Measurements from ENCODE around the gene POMP. TPM values are rescaled to one million over a fixed set of nuclear protein-coding genes. Genes with fewer than 3 reads are reported as not detected.
A peak's percentile ranks its signal among the peaks of the same experiment; 100 is the strongest.
"Not testable (repeated sequence)": the region's sequence is repeated elsewhere in the genome, so short reads cannot be mapped to it uniquely, and the experiment has no call there.

Gene POMP
- total RNA-seq, 6 experiments from 2014 or later, result 31.8 to 60.6 (median 50.2) TPM

GRCh38 chr13:28684257-28684656 is 25.3 kb downstream of the POMP start:
- H3K4me1 ChIP-seq, result no peaks in the 10 kb centered on the region
- intact Hi-C loops (cut with DNase I), result loop anchor here (10.0 kb wide), 1 partner anchor 111 kb away; no protein-coding TSS in a partner anchor
- H3K27me3 ChIP-seq, result no peaks in the 10 kb centered on the region
- no peaks in the 10 kb centered on the region for H3K9me3 ChIP-seq
- DNase-seq (peak in 1 of 3 donors; percentile 46), ATAC-seq (peak in 3 of 4 donors; percentile 18 to 26 (median 23))
- no peak overlapping the region for H3K4me3 ChIP-seq
- no peak overlapping the region for H3K27ac ChIP-seq
- TF ChIP-seq POLR2A (IDR thresholded peaks at IDR 0.05) (no peak), CTCF (IDR thresholded peaks at IDR 0.05) (no peak)
- WGBS (ENCODE audit: insufficient coverage, low coverage, low lambda C conversion rate, missing lambda C conversion rate), result 56% methylated on average over 5 of the region's 7 CpGs
- peaks cover 0 to 4% (median 0%) of the 10 kb centered on the region in 4 donors for H3K36me3 ChIP-seq

- Histone ChIP-seq H3K4me1 (no peaks in the 10 kb centered on the region), H3K36me3 (no peaks in the 10 kb centered on the region), H3K27me3 (no peaks in the 10 kb centered on the region), H3K9me3 (no peaks in the 10 kb centered on the region), H3K4me3 (no peak overlapping the region), H3K27ac (no peak overlapping the region)
- DNase-seq (no peak), ATAC-seq (peak in 2 of 4 donors; percentile 13 to 26)
- WGBS (ENCODE audit: insufficient coverage, low coverage, low lambda C conversion rate, missing lambda C conversion rate), result 70% methylated on average over 2 of the region's 12 CpGs
- intact Hi-C loops (cut with DNase I), result loop anchor here (10.0 kb wide), 1 partner anchor 110 kb away; no protein-coding TSS in a partner anchor
- TF ChIP-seq POLR2A (IDR thresholded peaks at IDR 0.05), result no peak
- no peak for TF ChIP-seq CTCF (IDR thresholded peaks at IDR 0.05)
Measured at GRCh38 chr13:28685114-28685513, 26.2 kb downstream of the POMP start.

- Histone ChIP-seq H3K4me3 (no peak overlapping the region), H3K4me1 (no peaks in the 10 kb centered on the region), H3K27ac (no peak overlapping the region), H3K36me3 (no peaks in the 10 kb centered on the region), H3K9me3 (no peaks in the 10 kb centered on the region), H3K27me3 (no peaks in the 10 kb centered on the region)
- 71% methylated on average over 3 of the region's 3 CpGs for WGBS (ENCODE audit: insufficient coverage, low coverage, low lambda C conversion rate, missing lambda C conversion rate)
- no peak for TF ChIP-seq POLR2A (IDR thresholded peaks at IDR 0.05)
- no peak for TF ChIP-seq CTCF (IDR thresholded peaks at IDR 0.05)
- DNase-seq (no peak), ATAC-seq (no peak)
- intact Hi-C loops (cut with DNase I), result loop anchor here (10.0 kb wide), 1 partner anchor 109 kb away; no protein-coding TSS in a partner anchor
Measured at GRCh38 chr13:28685892-28686291, 27.0 kb downstream of the POMP start.

DNA sequence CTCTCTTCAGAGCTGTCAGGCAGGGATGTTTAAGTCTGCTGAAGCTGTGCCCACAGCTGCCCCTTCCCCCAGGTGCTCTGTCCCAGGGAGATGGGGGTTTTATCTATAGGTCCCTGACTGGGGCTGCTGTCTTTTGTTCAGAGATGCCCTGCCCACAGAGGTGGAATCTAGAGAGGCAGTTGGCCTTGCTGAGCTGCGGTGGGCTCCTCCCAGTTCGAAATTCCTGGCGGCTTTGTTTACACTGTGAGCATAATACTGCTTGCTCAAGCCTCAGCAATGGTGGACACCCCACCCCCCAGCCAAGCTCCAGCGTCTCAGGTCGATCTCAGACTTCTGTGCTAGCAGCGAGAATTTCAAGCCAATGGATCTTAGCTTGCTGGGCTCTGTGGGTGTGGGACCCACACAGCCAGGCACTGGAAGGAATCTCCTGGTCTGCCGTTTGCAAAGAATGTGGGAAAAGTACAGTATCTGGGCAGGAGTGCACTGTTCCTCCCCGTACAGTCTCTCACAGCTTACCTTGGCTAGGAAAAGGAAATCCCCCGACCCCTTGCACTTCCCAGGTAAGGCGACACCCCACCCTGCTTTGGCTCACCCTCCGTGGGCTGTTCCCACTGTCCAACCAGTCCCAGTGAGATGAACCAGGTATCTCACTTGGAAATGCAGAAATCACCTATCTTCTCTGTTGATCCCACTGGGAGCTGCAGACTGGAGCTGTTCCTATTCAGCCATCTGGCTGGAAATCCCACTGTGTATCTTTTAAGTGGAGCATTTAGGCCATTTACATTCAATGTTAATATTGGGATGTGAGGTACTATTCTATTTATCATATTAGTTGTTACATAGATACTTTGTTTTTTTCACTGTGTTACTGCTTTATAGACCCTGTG is 34.9 kb downstream of the POMP start:
- DNase-seq; intact Hi-C loops (cut with DNase I); H3K4me1 ChIP-seq: not testable (repeated sequence)

GRCh38 chr13:28697441-28697840 is 38.5 kb downstream of the POMP start:
- no peaks in the 10 kb centered on the region for H3K27me3 ChIP-seq
- H3K9me3 ChIP-seq, result no peaks in the 10 kb centered on the region
- no peak overlapping the region for H3K27ac ChIP-seq
- intact Hi-C loops (cut with DNase I), result no loop called here
- no peak for ATAC-seq
- TF ChIP-seq POLR2A (IDR thresholded peaks at IDR 0.05), result no peak
- TF ChIP-seq CTCF (IDR thresholded peaks at IDR 0.05), result no peak
- H3K36me3 ChIP-seq, result peaks cover 4 to 30% (median 16%) of the 10 kb centered on the region in 4 donors
- H3K4me3 ChIP-seq, result no peak overlapping the region
- H3K4me1 ChIP-seq, result no peaks in the 10 kb centered on the region
- 100% methylated on average over 1 of the region's 1 CpG for WGBS (ENCODE audit: insufficient coverage, low coverage, low lambda C conversion rate, missing lambda C conversion rate)
- no peak for DNase-seq

More for the DNA sequence above, 34.9 kb downstream of the POMP start:
- not testable (repeated sequence) for H3K27ac ChIP-seq, H3K4me3 ChIP-seq, ATAC-seq, H3K9me3 ChIP-seq, H3K36me3 ChIP-seq, H3K27me3 ChIP-seq
- 38% methylated on average over 4 of the region's 11 CpGs for WGBS (ENCODE audit: insufficient coverage, low coverage, low lambda C conversion rate, missing lambda C conversion rate)

Measured in right lobe of liver (tissue), 6 donors.